Measurements from ENCODE around the gene KIZ.

GRCh38 chr20:21172626-21173025 lies 46.7 kb downstream of the KIZ start:
- TF ChIP-seq POLR2A (IDR thresholded peaks at IDR 0.05), result no peak
- no peak for TF ChIP-seq CTCF (IDR thresholded peaks at IDR 0.05)
